ENCODE data around the gene PSMB10. TPM values are rescaled to one million over a fixed set of nuclear protein-coding genes. Genes with fewer than 3 reads are reported as not detected.
A peak's percentile ranks its signal among the peaks of the same experiment; 100 is the strongest.

The PSMB10 gene
- total RNA-seq, 1 donor from 2014 or later, result 59.0 TPM

GRCh38 chr16:67966549-67967182 lies 30.0 kb upstream of the PSMB10 start:
- no peak for DNase-seq (ENCODE audit: extremely low spot score, unreplicated experiment)
- Mint-ChIP-seq H3K9me3 (ENCODE audit: unreplicated experiment) (no peaks in the 10 kb centered on the region), H3K27ac (ENCODE audit: unreplicated experiment) (peak overlapping the region; percentile 95), H3K4me3 (ENCODE audit: unreplicated experiment) (peak overlapping the region; percentile 96), H3K4me1 (ENCODE audit: unreplicated experiment) (peaks cover 36% of the 10 kb centered on the region), H3K36me3 (ENCODE audit: unreplicated experiment) (peaks cover 17% of the 10 kb centered on the region), H3K27me3 (ENCODE audit: unreplicated experiment) (no peaks in the 10 kb centered on the region)
- no peak for TF ChIP-seq CTCF (IDR thresholded peaks at IDR 0.05)

DNA sequence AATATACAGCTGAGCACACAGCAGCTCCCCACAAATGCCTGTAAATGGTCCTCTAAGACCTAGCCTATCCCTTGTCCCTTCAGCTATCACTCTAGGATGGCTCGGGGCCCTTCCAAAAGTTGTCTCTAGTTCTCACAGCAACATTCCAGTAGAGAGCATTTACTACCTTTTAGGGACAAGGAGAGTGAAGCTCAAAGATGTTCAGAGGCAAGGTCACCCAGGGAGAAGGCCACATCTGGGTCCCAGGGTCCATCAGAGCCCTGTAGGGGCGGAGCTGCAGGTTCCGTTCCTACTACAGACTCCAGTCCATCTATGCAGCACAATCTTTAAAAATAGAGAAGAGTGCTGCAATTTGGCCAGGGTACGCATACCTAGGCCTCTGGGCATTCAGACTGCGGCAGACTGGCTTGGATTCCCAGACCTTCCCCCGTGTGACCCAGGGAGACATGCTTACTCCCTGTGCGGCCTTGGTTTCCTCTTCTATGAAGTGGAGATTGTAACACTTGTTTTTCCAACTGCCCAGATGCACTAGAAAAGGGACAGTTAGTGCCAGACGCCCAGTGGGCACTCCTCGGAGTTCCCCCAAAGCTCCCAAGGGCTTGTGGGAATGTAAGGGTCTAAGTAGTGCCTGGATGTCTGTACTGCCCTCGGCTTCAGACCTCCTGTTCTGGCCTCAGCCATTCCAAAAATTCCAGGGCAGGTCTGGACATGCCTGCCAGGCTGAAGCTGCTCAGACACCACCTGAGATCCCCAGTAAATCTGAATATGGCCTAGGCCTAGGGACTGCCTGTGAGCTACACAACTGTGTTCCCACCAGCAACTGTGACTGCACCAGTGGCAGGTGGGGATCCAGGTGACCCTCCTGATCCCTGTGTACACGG lies 29.3 kb upstream of the PSMB10 start:
- Mint-ChIP-seq H3K4me3 (ENCODE audit: unreplicated experiment) (peak overlapping the region; percentile 96), H3K27ac (ENCODE audit: unreplicated experiment) (peak overlapping the region; percentile 95), H3K9me3 (ENCODE audit: unreplicated experiment) (no peaks in the 10 kb centered on the region), H3K36me3 (ENCODE audit: unreplicated experiment) (peaks cover 21% of the 10 kb centered on the region), H3K4me1 (ENCODE audit: unreplicated experiment) (peaks cover 42% of the 10 kb centered on the region), H3K27me3 (ENCODE audit: unreplicated experiment) (no peaks in the 10 kb centered on the region)
- TF ChIP-seq CTCF (IDR thresholded peaks at IDR 0.05), result no peak
- DNase-seq (ENCODE audit: extremely low spot score, unreplicated experiment), result no peak

GRCh38 chr16:67964477-67965131 lies 28.0 kb upstream of the PSMB10 start:
- H3K9me3 Mint-ChIP-seq (ENCODE audit: unreplicated experiment), result no peaks in the 10 kb centered on the region
- no peak overlapping the region for H3K27ac Mint-ChIP-seq (ENCODE audit: unreplicated experiment)
- no peak for DNase-seq (ENCODE audit: extremely low spot score, unreplicated experiment)
- no peak for TF ChIP-seq CTCF (IDR thresholded peaks at IDR 0.05)
- peaks cover 25% of the 10 kb centered on the region for H3K36me3 Mint-ChIP-seq (ENCODE audit: unreplicated experiment)
- no peaks in the 10 kb centered on the region for H3K27me3 Mint-ChIP-seq (ENCODE audit: unreplicated experiment)
- H3K4me3 Mint-ChIP-seq (ENCODE audit: unreplicated experiment), result no peak overlapping the region
- peaks cover 53% of the 10 kb centered on the region for H3K4me1 Mint-ChIP-seq (ENCODE audit: unreplicated experiment)

DNA sequence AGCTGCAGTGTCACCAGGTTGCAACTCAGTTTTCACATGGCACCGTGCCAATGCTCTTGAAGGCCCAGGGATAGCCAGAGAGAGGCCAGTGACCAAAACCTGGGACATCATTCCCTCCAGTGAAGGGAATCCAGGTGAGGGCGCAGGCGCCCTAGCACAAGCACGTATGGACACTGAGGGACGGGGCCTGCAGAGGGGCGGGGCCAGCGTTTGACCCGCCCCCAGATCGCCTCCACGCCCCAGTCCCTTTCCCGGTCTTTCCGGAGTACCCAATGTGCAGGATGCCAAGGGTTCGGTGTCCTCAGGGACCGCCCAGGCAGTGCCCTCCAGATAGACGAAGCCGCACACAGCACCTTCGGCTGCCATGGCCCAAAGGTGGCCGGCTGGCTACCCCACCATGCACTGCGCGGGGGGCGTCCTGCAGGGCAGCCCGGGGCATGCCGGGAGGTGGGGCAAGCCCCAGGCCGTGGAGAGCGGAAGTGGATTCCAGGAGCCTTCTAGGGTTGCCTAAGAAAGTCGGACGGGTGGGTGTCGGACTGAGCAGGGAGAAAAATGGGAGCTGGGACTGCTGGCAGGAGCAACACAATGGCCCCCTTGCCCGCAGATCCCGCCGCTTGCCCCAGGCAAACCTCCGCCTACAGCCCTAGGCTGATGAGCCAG lies 27.1 kb upstream of the PSMB10 start:
- Mint-ChIP-seq H3K9me3 (ENCODE audit: unreplicated experiment) (no peaks in the 10 kb centered on the region), H3K36me3 (ENCODE audit: unreplicated experiment) (peaks cover 25% of the 10 kb centered on the region), H3K4me3 (ENCODE audit: unreplicated experiment) (no peak overlapping the region), H3K27ac (ENCODE audit: unreplicated experiment) (no peak overlapping the region), H3K4me1 (ENCODE audit: unreplicated experiment) (peaks cover 57% of the 10 kb centered on the region), H3K27me3 (ENCODE audit: unreplicated experiment) (no peaks in the 10 kb centered on the region)
- no peak for TF ChIP-seq CTCF (IDR thresholded peaks at IDR 0.05)
- no peak for DNase-seq (ENCODE audit: extremely low spot score, unreplicated experiment)

Measured in osteocyte (in vitro differentiated cells).